Activated CD8-positive, alpha-beta T cell treated with anti-CD3 and anti-CD28 coated beads, Interleukin-2, amount 10 ng/mL, durations not matched to agents 7 days and 5 days (primary cell): ENCODE measurements around the gene EHBP1L1. TPM values are rescaled to one million over a fixed set of nuclear protein-coding genes. Genes with fewer than 3 reads are reported as not detected.

Experiments used
- ATAC-seq: fragments of 150-1000 bp; cut with Tn5 transposase; one replicate; pipeline ENCODE4 v1.10.0; 2021; ENCODE audit warnings: moderate library complexity
- CTCF ChIA-PET: fragments of 350-600 bp; sonication (Branson Sonifier 250); formaldehyde crosslinking; loops from one replicate; lab custom pipeline; 2021; ENCODE audit warnings: antibody characterized with exemption; lab: Charles Lee
- POLR2A ChIA-PET: fragments of 350-600 bp; sonication (Branson Sonifier 250); formaldehyde crosslinking; loops from one replicate; lab custom pipeline; 2021; ENCODE audit warnings: antibody characterized with exemption; lab: Charles Lee
- DNase-seq: peaks from one replicate; pipeline ENCODE4 v3.0.0-alpha.2; 2020
- H3K27ac Mint-ChIP-seq: one replicate; pipeline ENCODE4 v1.8.0; 2021; ENCODE audit warnings: mild to moderate bottlenecking, mixed read lengths
- H3K27me3 Mint-ChIP-seq: one replicate; pipeline ENCODE4 v1.8.0; 2021; ENCODE audit warnings: low read depth, mixed read lengths
- H3K36me3 Mint-ChIP-seq: one replicate; pipeline ENCODE4 v1.8.0; 2021; ENCODE audit warnings: low read depth, mixed read lengths
- H3K4me1 Mint-ChIP-seq: one replicate; pipeline ENCODE4 v1.8.0; 2021; ENCODE audit warnings: low read depth, mixed read lengths
- H3K4me3 Mint-ChIP-seq: one replicate; pipeline ENCODE4 v1.8.0; 2021; ENCODE audit warnings: mild to moderate bottlenecking, mixed read lengths
- H3K9me3 Mint-ChIP-seq: one replicate; pipeline ENCODE4 v1.8.0; 2022; ENCODE audit warnings: mixed read lengths; ENCODE audit not compliant: insufficient read depth
- microRNA-seq: library from miRNA; unstranded; fragments of <30 nt; microRNA quantifications from one replicate; pipeline ENCODE4 v1.2.0, GENCODE V29; 2022
- total RNA-seq, 2 experiments: library from RNA; stranded (reverse); gene quantifications; one replicate each; pipeline ENCODE4 v1.2.3, GENCODE V29; 2021

EHBP1L1 gene
- total RNA-seq, 2 experiments from 2014 or later: 94.4 to 95.3 TPM

GRCh38 chr11:65639623-65640482, 64.0 kb downstream of the EHBP1L1 start:
- ATAC-seq: peak; percentile 39
- ChIA-PET CTCF (interaction anchor here (1.1 to 3.3 kb wide), 9 partner anchors 9 to 244 kb away, joined by 4 to 25 read pairs (median 5); partner anchors contain the start of genes MAP3K11, PCNX3 and RELA), POLR2A (interaction anchor here (0.6 to 3.5 kb wide), 17 partner anchors 9 to 218 kb away, joined by 3 to 50 read pairs (median 6); partner anchors contain the start of genes KAT5, MAP3K11, NEAT1 and PCNX3)
- Mint-ChIP-seq H3K9me3 (no peaks in the 10 kb centered on the region), H3K36me3 (peaks cover 72% of the 10 kb centered on the region), H3K27me3 (no peaks in the 10 kb centered on the region), H3K4me1 (peaks cover 65% of the 10 kb centered on the region), H3K4me3 (peak overlapping the region; percentile 98), H3K27ac (peak overlapping the region; percentile 98)
- peak; percentile 88 for DNase-seq

GRCh38 chr11:65640483-65641296, 64.8 kb downstream of the EHBP1L1 start:
- Mint-ChIP-seq H3K4me1 (peaks cover 61% of the 10 kb centered on the region), H3K27me3 (no peaks in the 10 kb centered on the region), H3K27ac (peak overlapping the region; percentile 98), H3K36me3 (peaks cover 74% of the 10 kb centered on the region), H3K9me3 (no peaks in the 10 kb centered on the region), H3K4me3 (peak overlapping the region; percentile 98)
- CTCF ChIA-PET: interaction anchor here (1.3 to 3.3 kb wide), 4 partner anchors 12 to 65 kb away, joined by 4 to 25 read pairs (median 11); no protein-coding TSS in a partner anchor
- POLR2A ChIA-PET: interaction anchor here (0.6 to 3.5 kb wide), 12 partner anchors 8 to 140 kb away, joined by 3 to 50 read pairs (median 3); partner anchors contain the start of genes KCNK7, MAP3K11, PCNX3 and ZNRD2
- DNase-seq (peak; percentile 62), ATAC-seq (peak; percentile 6)

- ATAC-seq (no peak), DNase-seq (peak; percentile 22)
- H3K36me3 Mint-ChIP-seq: peaks cover 77% of the 10 kb centered on the region
- peak overlapping the region; percentile 98 for H3K4me3 Mint-ChIP-seq
- POLR2A ChIA-PET: interaction anchor here (1.2 to 2.5 kb wide), 7 partner anchors 8 to 141 kb away, joined by 3 to 16 read pairs (median 4); partner anchors contain the start of gene KCNK7
- peak overlapping the region; percentile 90 for H3K27ac Mint-ChIP-seq
- CTCF ChIA-PET: interaction anchor here (1.3 kb wide), 1 partner anchor 211 kb away, joined by 3 read pairs; no protein-coding TSS in a partner anchor
- no peaks in the 10 kb centered on the region for H3K9me3 Mint-ChIP-seq
- H3K27me3 Mint-ChIP-seq: no peaks in the 10 kb centered on the region
- peaks cover 60% of the 10 kb centered on the region for H3K4me1 Mint-ChIP-seq
Measured at GRCh38 chr11:65641297-65642013, 65.6 kb downstream of the EHBP1L1 start.

Small RNA genes within 50 kb of the gene (microRNA-seq; reads per million reads assigned to microRNA genes)
- gene MIR4690: not detected

Other genes with a start within 250 kb of the EHBP1L1 start
- gene DPF2, start 242.2 kb upstream of the EHBP1L1 start, total RNA-seq: 10 to 100 TPM; 56.3 to 56.9 TPM
- 1 to 10 TPM; 1.1 to 1.4 TPM for gene TIGD3, start 221.3 kb upstream of the EHBP1L1 start, total RNA-seq
- 10 to 100 TPM; 24.5 to 28.2 TPM for gene SLC25A45, start 193.4 kb upstream of the EHBP1L1 start, total RNA-seq
- 10 to 100 TPM; 51.0 to 54.7 TPM for gene FRMD8, start 189.4 kb upstream of the EHBP1L1 start, total RNA-seq
- 100 to 1,000 TPM; 212 to 254 TPM for gene NEAT1, start 153.3 kb upstream of the EHBP1L1 start, total RNA-seq
- 1,000 to 10,000 TPM; 3,822 to 4,094 TPM for gene MALAT1, start 77.0 kb upstream of the EHBP1L1 start, total RNA-seq
- gene SCYL1, start 51.0 kb upstream of the EHBP1L1 start, total RNA-seq: 10 to 100 TPM; 68.0 to 69.5 TPM
- gene LTBP3, start 17.7 kb upstream of the EHBP1L1 start, total RNA-seq: 10 to 100 TPM; 64.7 to 70.8 TPM
- gene ZNRD2, start 5.6 kb upstream of the EHBP1L1 start, total RNA-seq: 10 to 100 TPM; 39.2 to 40.7 TPM
- gene FAM89B, start 3.5 kb upstream of the EHBP1L1 start, total RNA-seq: 10 to 100 TPM; 32.0 to 33.6 TPM
- gene KCNK7, start 19.7 kb downstream of the EHBP1L1 start, total RNA-seq: under 1 TPM; 0.95 to 0.99 TPM
- gene MAP3K11, start 38.2 kb downstream of the EHBP1L1 start, total RNA-seq: 10 to 100 TPM; 56.7 to 66.5 TPM
- 10 to 100 TPM; 50.1 to 54.8 TPM for gene PCNX3, start 39.7 kb downstream of the EHBP1L1 start, total RNA-seq
- gene SIPA1, start 62.0 kb downstream of the EHBP1L1 start, total RNA-seq: 100 to 1,000 TPM; 245 to 274 TPM
- gene RELA, start 86.9 kb downstream of the EHBP1L1 start, total RNA-seq: 10 to 100 TPM; 72.5 to 82.4 TPM
- 10 to 100 TPM; 63.2 to 68.7 TPM for gene KAT5, start 136.2 kb downstream of the EHBP1L1 start, total RNA-seq
- gene RNASEH2C, start 144.7 kb downstream of the EHBP1L1 start, total RNA-seq: 10 to 100 TPM; 88.0 to 92.3 TPM
- 10 to 100 TPM; 21.9 to 22.5 TPM for gene AP5B1, start 204.9 kb downstream of the EHBP1L1 start, total RNA-seq
- under 1 TPM in 1 of 2 experiments, not detected in 1; 0.08 TPM for gene OVOL1, start 211.0 kb downstream of the EHBP1L1 start, total RNA-seq